ENCODE measurements around the gene YBX2.

YBX2 gene

GRCh38 chr17:7241783-7242716, 52.4 kb downstream of the YBX2 start, which contains the start of gene GABARAP:
GABARAP (minus strand) TSS chr17:7242449; CDS start chr17:7242330, 119 bp downstream.
- Histone ChIP-seq H3K9me3 (ENCODE audit: control insufficient read depth, low read length) (no peaks in the 10 kb centered on the region), H3K4me3 (ENCODE audit: extremely low read depth, insufficient read depth, low read length, poor library complexity, severe bottlenecking) (peak within 1 kb of the TSS; percentile 84), H3K27ac (ENCODE audit: low read depth, low read length, severe bottlenecking) (peak within 1 kb of the TSS; percentile 97), H3K36me3 (ENCODE audit: control insufficient read depth, insufficient read depth, low read length) (peaks cover 49% of the 10 kb centered on the region), H3K4me1 (ENCODE audit: control insufficient read depth, insufficient read depth, low read length, poor library complexity, severe bottlenecking) (peaks cover 9% of the 10 kb centered on the region)
- 0 to 1% methylated on average over 36 to 47 of the region's 62 CpGs for WGBS, 2 experiments (ENCODE audit: insufficient coverage in 2 of 2)

GRCh38 chr17:7241090-7241733, 53.2 kb downstream of the YBX2 start:
- Histone ChIP-seq H3K36me3 (ENCODE audit: control insufficient read depth, insufficient read depth, low read length) (peaks cover 49% of the 10 kb centered on the region), H3K4me3 (ENCODE audit: extremely low read depth, insufficient read depth, low read length, poor library complexity, severe bottlenecking) (peak overlapping the region; percentile 84), H3K27ac (ENCODE audit: low read depth, low read length, severe bottlenecking) (peak overlapping the region; percentile 97), H3K9me3 (ENCODE audit: control insufficient read depth, low read length) (no peaks in the 10 kb centered on the region), H3K4me1 (ENCODE audit: control insufficient read depth, insufficient read depth, low read length, poor library complexity, severe bottlenecking) (peaks cover 17% of the 10 kb centered on the region)
- 60 to 65% methylated on average over 4 to 6 of the region's 9 CpGs for WGBS, 2 experiments (ENCODE audit: insufficient coverage in 2 of 2)

- Histone ChIP-seq H3K4me3 (ENCODE audit: extremely low read depth, insufficient read depth, low read length, poor library complexity, severe bottlenecking) (peak overlapping the region; percentile 84), H3K9me3 (ENCODE audit: control insufficient read depth, low read length) (no peaks in the 10 kb centered on the region), H3K4me1 (ENCODE audit: control insufficient read depth, insufficient read depth, low read length, poor library complexity, severe bottlenecking) (peaks cover 25% of the 10 kb centered on the region), H3K27ac (ENCODE audit: low read depth, low read length, severe bottlenecking) (no peak overlapping the region), H3K36me3 (ENCODE audit: control insufficient read depth, insufficient read depth, low read length) (peaks cover 50% of the 10 kb centered on the region)
- 58% methylated on average over 2 of the region's 4 CpGs; no CpG with 5 or more reads in 1 of the 2 experiments for WGBS, 2 experiments (ENCODE audit: insufficient coverage in 2 of 2)
These were observed 54.1 kb downstream of the YBX2 start for GRCh38 chr17:7240375-7240774.

- 0% methylated on average over 28 to 43 of the region's 72 CpGs for WGBS, 2 experiments (ENCODE audit: insufficient coverage in 2 of 2)
- peak within 1 kb of the TSS; percentile 81 for H3K27ac ChIP-seq (ENCODE audit: low read depth, low read length, severe bottlenecking)
- H3K4me3 ChIP-seq (ENCODE audit: extremely low read depth, insufficient read depth, low read length, poor library complexity, severe bottlenecking): peak within 1 kb of the TSS; percentile 100
- no peaks in the 10 kb centered on the region for H3K9me3 ChIP-seq (ENCODE audit: control insufficient read depth, low read length)
- peaks cover 35% of the 10 kb centered on the region for H3K4me1 ChIP-seq (ENCODE audit: control insufficient read depth, insufficient read depth, low read length, poor library complexity, severe bottlenecking)
- H3K36me3 ChIP-seq (ENCODE audit: control insufficient read depth, insufficient read depth, low read length): peaks cover 51% of the 10 kb centered on the region
These were observed 55.1 kb downstream of the YBX2 start, which contains the start of gene PHF23 for GRCh38 chr17:7239091-7240027. PHF23 (minus strand) TSS chr17:7239457; CDS start chr17:7239279, 178 bp downstream.

- 0% methylated on average over 19 to 21 of the region's 39 CpGs for WGBS, 2 experiments (ENCODE audit: insufficient coverage in 2 of 2)
- H3K36me3 ChIP-seq (ENCODE audit: control insufficient read depth, insufficient read depth, low read length): peaks cover 44% of the 10 kb centered on the region
- H3K27ac ChIP-seq (ENCODE audit: low read depth, low read length, severe bottlenecking): peak overlapping the region; percentile 81
- H3K9me3 ChIP-seq (ENCODE audit: control insufficient read depth, low read length): no peaks in the 10 kb centered on the region
- peaks cover 35% of the 10 kb centered on the region for H3K4me1 ChIP-seq (ENCODE audit: control insufficient read depth, insufficient read depth, low read length, poor library complexity, severe bottlenecking)
- peak overlapping the region; percentile 100 for H3K4me3 ChIP-seq (ENCODE audit: extremely low read depth, insufficient read depth, low read length, poor library complexity, severe bottlenecking)
These were observed 55.9 kb downstream of the YBX2 start for GRCh38 chr17:7238420-7239090.

Measured in mesodermal cell (in vitro differentiated cells).